Placental epithelial cell (primary cell): ENCODE measurements around the gene RING1. TPM values are rescaled to one million over a fixed set of nuclear protein-coding genes. Genes with fewer than 3 reads are reported as not detected.
A peak's percentile ranks its signal among the peaks of the same experiment; 100 is the strongest.

Experiments
- small RNA-seq: library from RNA; depleted of rRNA; stranded (forward); fragments of <200 nt; gene quantifications from one replicate; pipeline ENCODE3, GENCODE V24; 2012
- total RNA-seq: library from RNA; depleted of rRNA; stranded (reverse); fragments of >200 nt; gene quantifications from 2 replicates; pipeline ENCODE4 v1.2.3, GENCODE V29; 2012

RING1 gene
- total RNA-seq = 26.2 and 44.4 TPM in 2 replicates

GRCh38 chr6:33208091-33208967 is at the start of gene RING1:
TSS of gene RING1 (plus strand) at chr6:33208500. CDS start at chr6:33208823, 323 bp downstream.

GRCh38 chr6:33192105-33192646 is 16.1 kb upstream of the RING1 start, which contains the start of gene COL11A2:
TSS of gene COL11A2 (minus strand) at chr6:33192467. CDS start at chr6:33192240, 227 bp downstream.

GRCh38 chr6:33200219-33201146 is 7.8 kb upstream of the RING1 start, which contains the start of the genes RXRB and SLC39A7:
TSS of gene RXRB (minus strand) at chr6:33200665. CDS start at chr6:33200476, 189 bp downstream.
TSS of gene SLC39A7 (plus strand) at chr6:33200867. CDS start at chr6:33201246, 379 bp downstream.

GRCh38 chr6:33204415-33205190 is 3.7 kb upstream of the RING1 start, which contains the start of gene HSD17B8:
TSS of gene HSD17B8 (plus strand) at chr6:33204655. CDS start at chr6:33204669, 14 bp downstream.

Small RNA genes within 50 kb of the gene (small RNA-seq; reads per million reads assigned to genes)
- 0.95 reads per million, percentile 54 among the genes with 10 or more reads in this experiment for gene MIR219A1
- gene RNY4P10 = 0.26 reads per million

Other genes with a start within 250 kb of the RING1 start
- gene BRD2, start 239.9 kb upstream of the RING1 start, total RNA-seq = 144 and 181 TPM in 2 replicates
- gene HLA-DOA, start 198.9 kb upstream of the RING1 start, total RNA-seq = not detected in 2 replicates
- gene HLA-DPA1, start 134.9 kb upstream of the RING1 start, total RNA-seq = 9.0 and 14.9 TPM in 2 replicates
- gene HLA-DPB1, start 132.5 kb upstream of the RING1 start, total RNA-seq = 46.8 and 57.7 TPM in 2 replicates
- gene COL11A2, start 16.0 kb upstream of the RING1 start, total RNA-seq = 0.22 and 0.39 TPM in 2 replicates
- gene RXRB, start 7.8 kb upstream of the RING1 start, total RNA-seq = 30.6 and 32.2 TPM in 2 replicates
- 131 and 148 TPM in 2 replicates for gene SLC39A7, start 7.6 kb upstream of the RING1 start, total RNA-seq
- gene HSD17B8, start 3.8 kb upstream of the RING1 start, total RNA-seq = 5.9 and 8.0 TPM in 2 replicates
- gene VPS52, start 63.4 kb downstream of the RING1 start, total RNA-seq = 45.5 and 62.4 TPM in 2 replicates
- 1,662 and 2,917 TPM in 2 replicates for gene RPS18, start 63.6 kb downstream of the RING1 start, total RNA-seq
- 29.3 and 38.5 TPM in 2 replicates for gene B3GALT4, start 68.6 kb downstream of the RING1 start, total RNA-seq
- gene WDR46, start 80.7 kb downstream of the RING1 start, total RNA-seq = 61.6 and 62.8 TPM in 2 replicates
- gene PFDN6, start 81.1 kb downstream of the RING1 start, total RNA-seq = 16.5 and 29.7 TPM in 2 replicates
- 86.5 and 107 TPM in 2 replicates for gene RGL2, start 90.4 kb downstream of the RING1 start, total RNA-seq
- 152 and 157 TPM in 2 replicates for gene TAPBP, start 105.6 kb downstream of the RING1 start, total RNA-seq
- 26.8 and 29.8 TPM in 2 replicates for gene ZBTB22, start 109.2 kb downstream of the RING1 start, total RNA-seq
- gene DAXX, start 114.5 kb downstream of the RING1 start, total RNA-seq = 29.4 and 31.0 TPM in 2 replicates
- gene KIFC1, start 183.3 kb downstream of the RING1 start, total RNA-seq = 7.5 and 11.0 TPM in 2 replicates
- 19.6 and 23.6 TPM in 2 replicates for gene PHF1, start 202.5 kb downstream of the RING1 start, total RNA-seq
- gene CUTA, start 209.6 kb downstream of the RING1 start, total RNA-seq = 111 and 204 TPM in 2 replicates
- gene SYNGAP1, start 211.6 kb downstream of the RING1 start, total RNA-seq = 6.8 and 14.9 TPM in 2 replicates
- 4.9 and 7.9 TPM in 2 replicates for gene ZBTB9, start 246.1 kb downstream of the RING1 start, total RNA-seq